ENCODE measurements around the gene ZDHHC14. TPM values are rescaled to one million over a fixed set of nuclear protein-coding genes. Genes with fewer than 3 reads are reported as not detected.
"Not testable (repeated sequence)": the region's sequence is repeated elsewhere in the genome, so short reads cannot be mapped to it uniquely, and the experiment has no call there.

Gene ZDHHC14
- 26.1 TPM for total RNA-seq (ENCODE audit: unreplicated experiment)
- long read RNA-seq, partial matches to known transcripts = 3 of 11 reads
- long read RNA-seq, other reads (novel, unspliced or antisense) = 7 of 11 reads

GRCh38 chr6:157380779-157381561 is at the start of gene ZDHHC14:
Gene ZDHHC14, plus strand, starts transcription at chr6:157381190.
- peak; percentile 88 for DNase-seq (ENCODE audit: low spot score)
- TF ChIP-seq CTCF (IDR thresholded peaks at IDR 0.05; ENCODE audit: unreplicated experiment) = no peak
- peak within 1 kb of the TSS; percentile 91 for H3K4me3 Mint-ChIP-seq (ENCODE audit: unreplicated experiment)
- H3K27ac Mint-ChIP-seq (ENCODE audit: unreplicated experiment) = peak within 1 kb of the TSS; percentile 20
- H3K4me1 Mint-ChIP-seq (ENCODE audit: unreplicated experiment) = peaks cover 26% of the 10 kb centered on the region
- no peaks in the 10 kb centered on the region for H3K9me3 Mint-ChIP-seq (ENCODE audit: unreplicated experiment)
- H3K27me3 Mint-ChIP-seq (ENCODE audit: unreplicated experiment) = peaks cover 5% of the 10 kb centered on the region
- H3K36me3 Mint-ChIP-seq (ENCODE audit: low read depth, unreplicated experiment) = peaks cover 3% of the 10 kb centered on the region

GRCh38 chr6:157332813-157333212 is 48.2 kb upstream of the ZDHHC14 start:
- no peaks in the 10 kb centered on the region for H3K4me1 Mint-ChIP-seq (ENCODE audit: unreplicated experiment)
- no peaks in the 10 kb centered on the region for H3K36me3 Mint-ChIP-seq (ENCODE audit: low read depth, unreplicated experiment)
- H3K9me3 Mint-ChIP-seq (ENCODE audit: unreplicated experiment) = no peaks in the 10 kb centered on the region
- DNase-seq (ENCODE audit: low spot score) = no peak
- H3K27ac Mint-ChIP-seq (ENCODE audit: unreplicated experiment) = no peak overlapping the region
- H3K4me3 Mint-ChIP-seq (ENCODE audit: unreplicated experiment) = no peak overlapping the region
- TF ChIP-seq CTCF (IDR thresholded peaks at IDR 0.05; ENCODE audit: unreplicated experiment) = no peak
- H3K27me3 Mint-ChIP-seq (ENCODE audit: unreplicated experiment) = no peaks in the 10 kb centered on the region

- no peak for TF ChIP-seq CTCF (IDR thresholded peaks at IDR 0.05; ENCODE audit: unreplicated experiment)
- no peaks in the 10 kb centered on the region for H3K36me3 Mint-ChIP-seq (ENCODE audit: low read depth, unreplicated experiment)
- no peak overlapping the region for H3K27ac Mint-ChIP-seq (ENCODE audit: unreplicated experiment)
- H3K4me1 Mint-ChIP-seq (ENCODE audit: unreplicated experiment) = no peaks in the 10 kb centered on the region
- no peaks in the 10 kb centered on the region for H3K9me3 Mint-ChIP-seq (ENCODE audit: unreplicated experiment)
- no peak overlapping the region for H3K4me3 Mint-ChIP-seq (ENCODE audit: unreplicated experiment)
- no peak for DNase-seq (ENCODE audit: low spot score)
- no peaks in the 10 kb centered on the region for H3K27me3 Mint-ChIP-seq (ENCODE audit: unreplicated experiment)
These were observed 47.5 kb upstream of the ZDHHC14 start for GRCh38 chr6:157333537-157333936.

GRCh38 chr6:157333956-157334355 is 47.0 kb upstream of the ZDHHC14 start:
- H3K27me3 Mint-ChIP-seq (ENCODE audit: unreplicated experiment) = no peaks in the 10 kb centered on the region
- H3K4me1 Mint-ChIP-seq (ENCODE audit: unreplicated experiment) = no peaks in the 10 kb centered on the region
- no peak overlapping the region for H3K4me3 Mint-ChIP-seq (ENCODE audit: unreplicated experiment)
- no peaks in the 10 kb centered on the region for H3K36me3 Mint-ChIP-seq (ENCODE audit: low read depth, unreplicated experiment)
- no peak for TF ChIP-seq CTCF (IDR thresholded peaks at IDR 0.05; ENCODE audit: unreplicated experiment)
- no peak for DNase-seq (ENCODE audit: low spot score)
- H3K27ac Mint-ChIP-seq (ENCODE audit: unreplicated experiment) = no peak overlapping the region
- H3K9me3 Mint-ChIP-seq (ENCODE audit: unreplicated experiment) = no peaks in the 10 kb centered on the region

GRCh38 chr6:157335829-157336228 is 45.2 kb upstream of the ZDHHC14 start:
- DNase-seq (ENCODE audit: low spot score) = no peak
- Mint-ChIP-seq H3K4me3 (ENCODE audit: unreplicated experiment) (no peak overlapping the region), H3K36me3 (ENCODE audit: low read depth, unreplicated experiment) (no peaks in the 10 kb centered on the region), H3K27me3 (ENCODE audit: unreplicated experiment) (no peaks in the 10 kb centered on the region), H3K4me1 (ENCODE audit: unreplicated experiment) (no peaks in the 10 kb centered on the region), H3K9me3 (ENCODE audit: unreplicated experiment) (no peaks in the 10 kb centered on the region), H3K27ac (ENCODE audit: unreplicated experiment) (no peak overlapping the region)
- TF ChIP-seq CTCF (IDR thresholded peaks at IDR 0.05; ENCODE audit: unreplicated experiment) = no peak

- H3K36me3 Mint-ChIP-seq (ENCODE audit: low read depth, unreplicated experiment); H3K27me3 Mint-ChIP-seq (ENCODE audit: unreplicated experiment); H3K4me1 Mint-ChIP-seq (ENCODE audit: unreplicated experiment); H3K4me3 Mint-ChIP-seq (ENCODE audit: unreplicated experiment); H3K9me3 Mint-ChIP-seq (ENCODE audit: unreplicated experiment); DNase-seq (ENCODE audit: low spot score); H3K27ac Mint-ChIP-seq (ENCODE audit: unreplicated experiment): not testable (repeated sequence)
These were observed 43.7 kb upstream of the ZDHHC14 start for GRCh38 chr6:157337276-157337675.
